Retinal pigment epithelial cell (primary cell): Measurements from ENCODE around the gene DCHS1.

ENCODE experiments used
- DNase-seq: peaks from one replicate; pipeline ENCODE4 v3.0.0-alpha.2; 2010; ENCODE audit warnings: low read depth
- H3K4me3 ChIP-seq: 2 replicates; pipeline ENCODE4 v1.5.1; 2011; ENCODE audit warnings: mild to moderate bottlenecking, low read length, control low read depth, moderate library complexity
- CTCF ChIP-seq: conservative IDR thresholded peaks from 2 replicates; pipeline ENCODE4 v1.5.1; 2011; ENCODE audit warnings: low read depth, low read length, control low read depth, inconsistent platforms

DCHS1 gene

DNA sequence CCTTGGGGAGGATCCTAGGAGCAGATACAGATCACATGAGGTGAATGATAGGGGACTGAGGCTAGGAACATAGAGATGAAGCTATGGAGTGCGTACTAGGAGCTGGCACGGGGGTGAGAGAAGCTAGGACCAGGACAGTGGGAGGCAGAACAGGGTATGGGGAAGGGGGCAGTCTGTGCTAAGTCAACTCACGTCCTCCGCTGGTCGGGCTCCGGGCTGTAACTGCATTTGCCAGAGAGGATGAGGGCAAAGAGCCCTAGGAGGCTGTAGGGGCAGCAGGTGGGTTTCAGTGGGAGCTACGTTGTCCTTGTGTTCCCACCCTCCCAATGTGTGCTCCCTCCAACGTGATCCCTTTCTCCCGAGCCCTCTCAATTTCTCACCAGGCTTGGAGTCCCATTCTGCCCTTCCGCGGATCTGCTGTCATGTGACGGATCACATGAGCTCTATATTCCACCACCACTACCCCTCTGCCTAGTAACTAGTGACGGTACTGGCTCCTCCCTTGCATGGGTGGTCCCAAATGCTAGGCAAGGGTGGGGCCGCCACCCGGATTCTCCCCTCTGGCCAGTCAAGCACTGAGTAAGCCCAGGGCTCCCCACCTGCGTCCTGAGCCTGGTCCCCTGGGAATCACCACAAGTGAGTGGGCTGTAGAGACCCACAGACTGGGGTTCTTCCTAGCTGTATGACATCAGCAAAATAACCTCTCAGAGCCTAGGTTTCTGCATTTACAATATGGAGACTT lies 36.4 kb downstream of the DCHS1 start, which contains the start of gene TPP1:
Gene TPP1 (minus strand): TSS at position 419 of the 742 bp plus-strand sequence. CDS start 22 bp downstream, at position 397.
- H3K4me3 ChIP-seq = peak within 1 kb of the TSS; percentile 99
- no peak for TF ChIP-seq CTCF
- DNase-seq = peak; percentile 78

DNA sequence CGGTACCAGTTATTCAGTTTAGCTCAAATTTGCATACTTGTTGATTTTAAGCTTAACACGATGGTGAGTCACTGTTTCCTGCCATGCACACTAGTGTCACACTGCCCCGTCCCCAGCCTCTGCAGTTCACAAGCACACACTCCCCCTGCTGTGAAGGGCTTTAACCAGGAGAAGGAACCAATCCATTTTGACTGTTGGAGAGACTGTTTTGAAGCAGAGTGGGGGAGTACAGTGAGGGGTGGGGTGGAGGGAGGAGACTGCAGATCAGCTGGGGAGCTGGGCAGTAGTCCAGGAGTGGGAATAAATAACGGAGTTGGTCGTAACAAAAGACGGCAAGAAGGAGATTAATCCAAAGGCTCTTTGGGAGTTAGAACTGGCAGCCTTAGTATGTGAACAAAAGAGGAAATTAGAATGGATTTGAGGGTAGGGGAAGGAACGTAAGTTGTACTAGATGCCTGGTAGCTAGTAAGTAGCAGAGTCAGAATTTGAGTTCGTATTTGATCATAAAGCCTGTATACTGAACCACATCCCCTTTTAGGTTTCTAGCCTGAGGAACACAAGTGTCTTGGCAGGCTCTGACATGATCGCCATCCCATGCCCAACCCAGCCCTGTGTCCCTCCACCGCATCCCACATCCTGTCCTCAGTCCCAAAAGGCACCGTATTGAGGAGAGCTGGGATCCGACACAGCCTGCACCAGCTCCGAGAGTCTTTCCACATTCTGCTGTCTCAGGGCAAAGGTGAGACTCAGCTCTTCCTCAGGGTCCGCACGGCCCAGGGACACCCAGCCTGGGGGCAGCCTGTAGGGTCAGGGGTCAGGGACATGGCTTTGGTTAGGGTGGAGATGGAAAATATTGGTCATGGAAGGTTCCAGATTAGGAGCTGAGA lies 37.2 kb downstream of the DCHS1 start:
- H3K4me3 ChIP-seq = peak overlapping the region; percentile 99
- peak; percentile 95 for DNase-seq
- peak; percentile 33 for TF ChIP-seq CTCF

DNA sequence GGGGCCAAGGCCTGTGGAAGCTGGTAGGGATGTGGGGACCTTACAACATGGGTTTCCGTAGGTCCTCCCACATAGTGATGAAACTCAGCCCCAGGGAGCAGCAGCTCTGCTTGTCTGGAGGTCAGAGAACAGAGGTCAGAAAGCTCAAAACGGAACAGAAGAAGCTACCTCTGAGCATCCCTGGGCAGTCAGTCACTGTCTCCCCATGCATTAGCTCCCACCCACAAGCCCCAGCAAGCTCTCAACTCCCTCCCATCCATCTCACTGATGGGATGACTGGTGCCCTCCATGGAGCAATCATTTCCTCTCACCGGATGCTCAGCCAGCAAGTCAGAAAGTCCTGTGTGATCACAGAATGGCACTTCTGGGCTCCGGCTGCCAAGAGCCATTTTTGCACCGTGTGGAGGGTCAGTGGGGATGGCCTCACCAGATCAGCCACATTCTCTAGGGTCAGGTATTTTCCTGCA lies 38.3 kb downstream of the DCHS1 start:
- no peak for TF ChIP-seq CTCF
- DNase-seq = no peak
- H3K4me3 ChIP-seq = peak overlapping the region; percentile 99

DNA sequence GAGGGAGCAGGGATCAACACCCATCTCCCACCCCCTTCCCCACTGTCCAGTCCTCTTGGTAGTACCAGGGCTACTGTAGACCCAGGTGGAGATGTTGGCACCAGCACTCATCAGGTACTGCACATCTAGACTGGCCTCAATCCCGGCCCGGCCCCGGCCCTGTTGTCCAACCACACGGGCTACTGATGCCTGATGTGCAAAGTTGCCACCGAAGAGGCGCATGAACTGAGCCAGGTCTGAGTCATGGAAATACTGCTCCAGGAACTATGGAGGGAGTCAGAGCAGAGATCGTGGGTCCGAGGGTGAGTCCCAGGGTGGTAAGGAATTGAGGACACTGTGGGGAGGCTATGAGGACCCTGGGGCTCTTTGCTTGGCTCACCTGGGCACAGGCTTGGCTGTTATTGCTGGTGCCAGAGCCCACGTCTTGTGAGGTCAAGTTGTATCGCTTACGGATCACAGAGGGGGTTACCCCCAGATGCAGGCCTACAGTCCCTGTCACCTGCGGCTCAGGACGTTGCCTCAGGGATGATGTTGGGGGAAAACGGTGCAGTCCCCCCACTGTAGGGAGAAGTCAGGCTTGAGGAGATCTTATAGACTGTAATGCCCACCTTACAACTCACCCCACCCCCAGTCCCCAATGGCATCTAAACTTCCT lies 38.9 kb downstream of the DCHS1 start:
- DNase-seq = no peak
- no peak overlapping the region for H3K4me3 ChIP-seq
- no peak for TF ChIP-seq CTCF

GRCh38 chr11:6615882-6616585 lies 39.6 kb downstream of the DCHS1 start:
- no peak for DNase-seq
- H3K4me3 ChIP-seq = no peak overlapping the region
- no peak for TF ChIP-seq CTCF

GRCh38 chr11:6615046-6615445 lies 40.6 kb downstream of the DCHS1 start:
- TF ChIP-seq CTCF = no peak
- no peak for DNase-seq
- no peak overlapping the region for H3K4me3 ChIP-seq
